ENCODE data around the gene COL13A1.

COL13A1 gene

DNA sequence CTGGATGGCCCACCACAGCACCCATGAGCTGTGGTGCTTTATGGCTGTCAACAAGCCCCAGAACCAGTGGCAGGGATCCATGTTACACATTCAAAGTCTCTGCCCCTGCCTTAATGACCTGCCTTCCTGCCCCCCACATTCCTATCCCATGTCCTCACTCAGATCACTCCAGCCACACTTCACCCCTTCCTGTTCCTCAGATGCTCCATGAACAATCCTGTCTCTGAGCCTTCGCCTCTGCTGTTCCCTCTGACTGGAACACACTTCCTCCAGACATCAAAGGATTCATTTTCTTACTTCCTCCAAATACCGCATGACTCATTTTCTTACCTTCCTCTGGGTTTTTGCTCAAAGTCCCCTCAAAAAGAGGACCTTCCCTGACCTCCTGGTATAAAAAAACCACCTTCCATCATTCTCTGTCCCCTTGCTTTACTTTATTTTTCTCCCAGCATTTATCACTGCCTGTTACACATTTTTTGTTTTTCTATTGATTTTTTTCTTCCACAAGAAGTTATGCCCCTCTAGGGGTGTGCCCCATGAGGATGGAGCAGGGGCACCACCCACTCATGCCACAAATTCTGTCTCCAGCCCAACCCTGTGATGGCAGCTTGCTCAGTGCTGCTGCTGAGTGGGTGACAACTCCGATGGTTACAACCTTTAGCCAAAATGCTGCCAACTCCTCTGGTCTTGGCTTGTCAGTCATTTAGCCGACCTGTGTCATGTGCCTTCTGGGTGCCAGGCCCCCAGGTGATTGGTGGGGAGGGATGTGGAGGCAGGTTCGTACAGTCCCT is 18.2 kb downstream of the COL13A1 start:
- peak; percentile 91 for FAIRE-seq

DNA sequence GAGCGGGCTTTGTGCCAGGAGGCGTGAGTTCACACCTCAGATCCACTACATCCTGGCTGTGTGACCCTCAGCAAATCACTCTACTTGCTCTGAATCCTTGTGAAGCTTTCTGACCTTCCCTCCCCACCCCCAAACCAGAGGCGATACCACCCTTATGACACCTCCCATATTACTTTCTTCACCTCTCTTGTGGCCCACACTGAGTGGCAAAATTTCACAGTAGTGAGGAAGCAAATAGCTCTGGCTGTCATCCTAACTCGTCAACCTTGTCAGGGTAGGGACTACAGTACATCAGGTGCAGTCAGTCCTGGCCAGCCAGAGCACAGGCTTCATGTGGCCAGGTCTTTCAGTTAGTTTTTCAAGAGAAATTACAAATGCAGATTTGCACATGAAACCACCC is 19.1 kb downstream of the COL13A1 start:
- DNase-seq (ENCODE audit: low spot score) = no peak
- peak; percentile 77 for FAIRE-seq

More for the DNA sequence above, 18.2 kb downstream of the COL13A1 start:
- DNase-seq (ENCODE audit: low spot score) = peak; percentile 68

DNA sequence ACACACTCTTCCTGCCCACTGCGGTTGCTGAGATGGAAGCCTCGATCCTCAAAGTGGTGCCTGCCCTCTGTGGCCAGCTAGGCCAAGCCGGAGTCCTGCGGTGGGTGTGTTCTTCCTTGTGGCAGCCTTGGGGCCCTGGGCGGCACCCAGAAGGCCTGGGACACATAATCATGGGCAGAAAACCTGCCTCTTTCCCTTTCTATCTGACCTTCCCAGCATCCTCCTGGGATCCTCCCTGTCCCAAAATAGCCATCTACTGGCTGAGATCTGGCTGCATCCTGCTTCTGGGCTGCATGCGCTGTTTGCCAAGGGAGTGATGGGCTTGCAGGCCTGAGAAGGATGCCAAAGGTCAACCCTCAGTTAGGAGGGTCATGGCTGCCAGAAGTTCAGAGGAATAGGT is 23.9 kb downstream of the COL13A1 start:
- DNase-seq (ENCODE audit: low spot score) (no peak), FAIRE-seq (no peak)

DNA sequence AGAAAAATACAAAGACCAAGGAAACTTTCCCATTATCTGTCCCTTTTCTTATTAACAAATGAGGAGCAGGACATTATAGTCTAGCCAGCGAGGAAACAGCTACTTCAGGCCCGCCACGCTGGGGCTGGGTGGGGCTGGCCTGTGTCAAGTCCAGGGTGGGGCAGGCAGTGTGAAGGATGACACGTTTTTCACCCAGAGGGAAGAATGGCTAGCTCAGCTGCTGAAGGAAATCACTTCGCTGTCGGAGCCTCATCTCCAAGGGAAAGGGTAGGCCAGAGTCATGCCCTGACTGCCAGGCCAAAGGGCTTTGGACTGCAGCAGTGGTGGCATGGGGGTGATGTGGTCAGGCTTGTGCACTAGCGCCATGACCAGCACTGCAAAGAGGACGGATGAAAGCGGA is 24.4 kb downstream of the COL13A1 start:
- DNase-seq (ENCODE audit: low spot score) (no peak), FAIRE-seq (peak; percentile 40)

DNA sequence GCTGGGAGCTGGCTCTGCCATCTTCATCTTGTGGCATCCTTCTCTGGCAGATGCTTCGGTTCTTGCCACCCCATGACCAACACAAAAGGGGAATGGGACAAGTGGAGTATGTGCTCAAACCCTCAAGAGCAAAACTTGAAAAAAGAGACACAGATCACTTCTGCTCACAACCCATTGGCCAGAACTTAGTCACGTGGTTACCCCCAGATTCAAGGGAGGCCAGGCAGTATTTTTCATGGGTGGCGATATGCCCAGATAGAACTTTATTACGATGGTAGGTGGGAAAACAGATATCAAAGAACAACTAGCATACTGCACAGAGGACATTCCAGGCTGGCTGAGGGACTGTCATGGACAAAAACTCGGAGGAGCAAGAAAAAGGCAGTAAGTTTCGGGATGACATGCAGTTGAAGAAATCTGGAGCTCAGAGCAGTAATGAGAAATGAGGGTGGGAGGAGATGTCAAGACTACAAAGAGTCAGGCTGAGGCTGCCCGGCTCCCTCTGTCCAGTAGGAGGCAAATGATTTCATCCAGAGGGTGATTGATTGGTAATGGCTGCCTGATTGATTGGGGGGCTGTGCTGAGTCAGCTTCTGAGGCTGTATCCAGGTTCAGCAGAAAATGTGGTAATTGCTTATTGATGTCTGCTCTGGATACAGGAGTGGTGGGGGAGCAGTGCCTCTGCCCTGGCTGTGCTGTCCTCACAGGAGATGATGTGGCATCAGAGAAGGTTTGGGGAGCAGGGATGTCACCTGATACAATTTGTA is 25.3 kb downstream of the COL13A1 start:
- peak; percentile 20 for FAIRE-seq

DNA sequence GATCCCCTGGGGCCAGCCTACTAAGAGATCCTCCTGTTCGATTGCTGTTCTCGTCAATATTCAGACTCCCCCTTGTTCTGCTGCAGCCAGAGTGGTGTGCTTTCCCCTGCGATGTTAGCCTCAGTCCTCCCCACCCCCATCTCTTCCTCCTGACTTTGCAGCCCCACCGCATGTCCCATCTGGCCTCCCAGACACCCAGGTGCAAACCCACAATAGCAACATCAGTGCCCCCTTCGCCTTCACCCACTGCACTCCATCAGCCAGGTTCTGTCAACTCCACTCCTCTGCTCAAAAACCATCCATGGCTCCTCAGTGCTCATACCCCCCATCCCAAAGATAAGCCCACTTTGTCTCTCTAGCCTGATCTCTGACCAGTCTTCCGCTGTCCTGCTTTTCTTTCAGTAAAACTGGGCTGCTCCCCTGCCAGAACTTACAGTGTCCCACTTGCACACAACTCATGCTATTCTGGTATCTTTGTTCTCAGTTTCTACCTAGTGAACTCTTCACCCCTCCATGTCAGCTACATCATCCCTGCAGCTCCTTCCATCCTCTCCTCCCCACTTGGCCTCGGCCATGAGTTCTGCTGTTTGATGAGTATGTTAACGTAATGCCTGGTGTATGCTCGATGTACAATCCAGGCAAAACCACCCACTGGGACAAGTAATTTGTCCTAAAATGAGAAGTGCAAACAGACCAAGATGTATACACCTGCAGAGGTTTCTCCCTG is 26.6 kb downstream of the COL13A1 start:
- DNase-seq (ENCODE audit: low spot score) (no peak), FAIRE-seq (peak; percentile 79)

More for the DNA sequence above, 25.3 kb downstream of the COL13A1 start:
- DNase-seq (ENCODE audit: low spot score) = no peak

DNA sequence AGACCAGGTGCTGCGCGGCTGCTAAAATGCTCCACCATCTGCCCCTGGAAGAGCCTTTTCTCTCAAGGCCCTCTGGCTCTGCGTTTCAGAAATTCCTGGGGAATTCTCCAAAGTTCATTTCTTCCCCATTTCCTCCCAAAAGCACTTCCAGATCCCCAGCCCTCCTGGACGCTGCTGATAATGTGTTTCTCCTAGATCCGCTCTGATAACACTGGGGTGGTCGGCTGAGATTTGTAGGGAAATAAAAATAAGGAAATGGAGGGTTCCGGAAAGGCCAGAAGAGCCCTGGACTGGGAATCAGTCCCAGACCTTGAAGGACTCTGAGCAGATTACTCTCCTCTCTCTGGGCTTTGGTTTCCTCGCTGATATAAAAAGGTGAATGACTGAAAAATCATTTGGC is 28.1 kb downstream of the COL13A1 start:
- FAIRE-seq (no peak), DNase-seq (ENCODE audit: low spot score) (no peak)

DNA sequence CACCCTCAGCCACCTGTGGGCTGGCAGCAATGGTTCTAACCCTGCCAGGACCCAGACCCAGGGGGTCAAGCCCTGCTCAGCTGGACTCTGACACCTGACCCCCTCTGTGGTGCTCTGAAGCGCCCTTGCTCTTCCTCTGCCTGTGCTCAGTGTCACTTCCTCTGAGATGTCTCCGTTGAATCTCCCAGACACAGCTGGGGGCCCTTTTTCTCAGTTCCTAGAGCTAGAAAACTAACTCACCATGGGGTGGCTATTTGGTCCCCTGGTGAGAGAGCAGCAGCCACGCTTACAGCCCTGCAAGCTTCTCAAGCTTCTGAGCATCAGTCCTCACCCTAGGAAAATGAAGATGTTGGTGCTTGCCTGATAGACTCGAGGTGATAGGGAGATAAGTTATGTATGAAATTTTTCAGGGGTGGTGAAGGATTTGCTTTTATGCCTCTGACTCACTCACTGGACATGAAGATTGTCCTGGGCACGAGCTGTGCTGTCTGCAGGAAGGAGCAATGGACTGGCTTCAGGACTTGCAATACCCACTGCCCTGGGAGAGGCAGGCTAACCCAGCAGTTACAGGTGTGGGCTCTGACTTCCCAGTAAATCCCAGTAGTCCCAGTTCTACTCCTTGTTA is 29.6 kb downstream of the COL13A1 start:
- FAIRE-seq (peak; percentile 87), DNase-seq (ENCODE audit: low spot score) (no peak)

DNA sequence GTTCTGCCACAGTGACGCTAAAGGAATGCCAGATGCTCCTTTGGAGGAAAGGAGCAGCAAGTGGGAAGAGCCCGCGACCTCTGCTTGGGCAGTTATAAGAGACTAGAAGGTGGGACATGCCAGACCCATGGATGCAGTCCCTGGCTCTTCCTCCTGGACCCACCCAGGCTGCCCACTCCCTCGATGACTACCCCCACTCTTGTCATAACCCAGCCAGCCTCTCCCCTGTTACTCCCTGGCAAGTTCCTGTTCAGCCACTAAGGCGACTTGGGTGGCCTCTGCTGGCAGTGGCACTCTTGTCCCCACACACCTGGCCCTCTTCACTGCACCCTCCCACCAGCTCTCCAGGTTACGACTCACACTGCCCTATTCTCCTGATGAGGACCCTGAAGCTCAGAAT is 33.5 kb downstream of the COL13A1 start:
- DNase-seq (ENCODE audit: low spot score) (no peak), FAIRE-seq (no peak)

DNA sequence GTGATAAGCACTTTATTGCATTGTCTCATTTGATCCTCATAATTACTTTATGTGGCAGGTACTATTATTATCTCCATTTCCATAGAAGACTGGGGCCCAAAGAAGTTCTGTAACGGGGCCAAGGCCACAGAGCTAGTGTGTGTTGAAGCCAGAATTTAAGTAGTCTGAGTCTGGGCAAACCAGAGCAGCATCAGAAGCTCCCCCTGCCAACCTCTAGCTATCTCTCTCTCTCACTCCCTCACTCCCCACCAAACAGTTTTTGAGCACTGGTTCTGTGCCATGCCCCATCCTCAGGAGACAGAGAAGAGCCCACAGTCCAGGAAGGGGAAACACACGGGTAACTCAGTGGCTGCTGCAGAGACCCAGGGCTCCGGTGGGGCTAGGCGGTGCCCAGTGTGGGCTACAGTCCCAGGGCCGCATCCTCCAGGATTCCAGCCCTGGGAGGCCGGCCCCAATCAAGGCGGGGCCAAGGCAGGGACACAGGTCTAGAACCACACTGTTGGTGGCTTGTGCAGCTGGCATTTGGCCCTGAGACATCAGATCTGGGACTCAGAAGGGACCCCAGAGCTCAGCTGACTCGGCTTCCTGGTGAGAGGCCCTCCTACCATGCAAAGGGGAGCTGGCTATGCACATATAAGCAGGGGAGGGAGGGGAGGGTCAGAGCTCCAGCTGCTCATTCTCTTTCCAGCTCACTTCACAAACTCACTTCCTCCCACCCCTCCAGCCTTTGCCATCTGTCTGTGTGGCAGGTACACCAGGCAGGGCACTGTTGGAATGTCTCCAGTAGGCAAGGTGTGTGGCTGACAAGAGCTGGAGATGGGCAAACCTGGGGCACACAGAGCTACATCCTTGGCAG is 34.4 kb downstream of the COL13A1 start:
- DNase-seq (ENCODE audit: low spot score) = no peak
- no peak for FAIRE-seq

DNA sequence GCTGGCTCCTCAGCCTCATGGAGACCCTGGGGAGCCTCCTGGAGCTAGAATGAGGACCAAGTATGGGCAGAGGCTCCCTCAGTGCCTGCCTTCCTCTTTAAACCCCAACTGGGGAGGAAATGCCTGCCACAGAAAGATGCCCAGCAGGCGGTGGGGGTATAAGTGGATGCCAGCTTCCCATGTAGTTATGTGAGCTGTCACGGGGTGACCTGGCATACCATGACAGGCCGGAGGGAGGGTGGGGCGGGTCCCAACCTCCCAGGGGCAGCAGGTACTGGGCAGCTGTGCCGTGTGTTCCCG is 35.0 kb downstream of the COL13A1 start:
- DNase-seq (ENCODE audit: low spot score) (no peak), FAIRE-seq (no peak)

DNA sequence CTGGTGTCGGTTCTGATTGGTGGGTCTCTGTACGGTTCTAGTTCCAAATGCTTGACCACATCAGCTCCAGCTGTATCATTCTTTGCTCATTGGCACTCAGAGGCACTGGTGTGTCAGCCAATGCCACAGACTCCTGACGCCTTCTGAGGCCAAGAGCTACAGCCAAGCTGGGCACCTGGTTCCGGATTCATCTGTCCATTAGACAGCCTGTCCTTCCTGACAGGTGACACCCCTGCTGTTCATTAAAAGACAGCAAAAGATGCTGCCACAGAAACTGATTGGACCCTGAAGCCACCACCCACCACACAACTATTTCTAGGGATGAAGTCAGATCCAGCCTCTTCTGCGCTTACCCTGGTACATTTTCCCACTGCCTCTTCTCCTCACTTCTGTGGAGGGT is 35.6 kb downstream of the COL13A1 start:
- no peak for FAIRE-seq
- DNase-seq (ENCODE audit: low spot score) = no peak

DNA sequence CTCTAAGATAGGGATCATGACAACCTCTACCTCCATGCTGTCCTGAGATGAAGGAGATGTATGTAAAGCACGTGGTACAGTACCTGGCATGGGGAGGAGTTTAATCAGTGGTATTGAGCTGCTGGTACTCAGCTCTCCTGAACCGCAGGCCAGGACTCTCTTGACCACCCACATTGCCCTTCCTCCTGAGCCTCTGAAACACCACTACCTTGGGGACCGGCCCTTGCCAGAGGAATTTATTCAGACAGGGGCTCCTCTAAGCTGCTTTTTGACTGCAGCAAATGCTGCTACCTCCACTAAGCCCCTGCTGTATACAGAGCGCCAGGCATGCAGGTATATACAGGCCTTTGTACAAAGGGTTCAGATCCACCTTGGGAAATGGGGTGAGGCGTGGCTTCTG is 36.7 kb downstream of the COL13A1 start:
- FAIRE-seq = no peak
- DNase-seq (ENCODE audit: low spot score) = no peak

DNA sequence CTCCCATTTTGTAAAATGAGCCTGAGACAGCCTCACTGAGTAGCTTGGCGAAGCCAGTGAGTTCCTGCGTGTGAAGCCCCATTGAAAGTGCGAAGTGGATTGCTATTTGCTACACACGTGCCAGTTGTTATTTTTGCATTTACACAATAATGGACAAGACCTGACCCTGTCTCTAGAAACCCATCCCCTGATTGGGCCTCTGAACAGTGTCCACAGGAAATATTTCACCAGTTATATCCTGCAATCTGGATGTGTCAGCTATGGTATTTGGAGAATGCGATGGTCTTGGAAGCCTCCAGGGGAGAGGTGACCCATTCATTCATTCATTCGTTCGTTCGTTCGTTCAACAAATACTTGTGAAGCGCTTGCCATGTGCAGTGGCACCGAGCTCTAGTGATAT is 37.1 kb downstream of the COL13A1 start:
- DNase-seq (ENCODE audit: low spot score) = no peak
- FAIRE-seq = no peak

DNA sequence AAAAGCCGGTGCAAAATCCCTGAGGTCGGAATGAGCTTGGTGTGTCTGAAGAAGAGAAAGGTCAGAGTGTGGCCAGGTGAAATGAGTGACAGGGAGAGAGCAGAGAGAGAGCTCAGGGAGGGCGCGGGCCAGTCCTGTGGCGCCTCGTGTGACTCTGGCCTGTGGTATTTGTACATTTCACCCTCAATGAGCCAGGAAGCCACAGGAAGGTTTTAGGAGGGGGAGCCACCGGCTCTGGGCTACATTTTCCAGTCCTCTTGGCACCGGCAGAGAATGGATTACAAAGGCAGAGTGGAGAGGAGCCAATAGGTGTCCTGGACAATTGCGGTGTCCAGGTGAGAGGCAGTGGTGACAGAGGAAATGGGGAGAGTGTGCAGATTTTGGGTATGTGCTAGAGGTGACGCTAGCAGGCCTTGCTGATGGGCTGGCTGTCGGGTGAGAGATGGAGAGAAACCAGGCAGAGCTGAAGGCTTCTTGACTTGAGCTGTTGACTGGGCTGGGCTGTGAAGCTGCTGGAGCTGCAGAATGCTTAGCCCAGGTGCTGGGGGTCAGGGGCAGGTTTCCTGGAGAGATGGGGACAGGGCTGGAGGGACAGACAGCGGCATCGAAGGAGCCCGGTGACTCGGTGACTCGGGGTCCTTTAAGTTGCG is 38.1 kb downstream of the COL13A1 start:
- DNase-seq (ENCODE audit: low spot score) = peak; percentile 83
- peak; percentile 69 for FAIRE-seq

DNA sequence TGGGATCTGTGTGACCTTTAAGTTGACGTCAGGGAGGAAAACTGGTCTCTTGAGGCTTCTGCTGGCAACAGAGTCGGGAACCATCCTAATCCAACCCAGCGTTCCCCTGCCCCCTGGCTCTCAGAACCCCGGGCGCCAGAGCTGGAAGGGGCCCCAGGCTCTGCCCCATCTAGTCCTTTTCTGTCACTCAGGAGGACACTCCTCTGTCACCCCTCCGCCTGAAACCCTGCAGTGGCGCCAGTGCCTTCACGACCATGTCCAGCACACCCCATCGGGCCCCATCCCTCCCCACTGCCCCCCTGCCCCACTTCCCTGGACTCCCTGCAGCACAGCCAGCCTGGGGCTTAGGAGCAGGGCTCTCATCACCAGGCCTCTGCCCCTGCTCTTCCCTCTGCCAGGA is 39.1 kb downstream of the COL13A1 start:
- FAIRE-seq (no peak), DNase-seq (ENCODE audit: low spot score) (no peak)

DNA sequence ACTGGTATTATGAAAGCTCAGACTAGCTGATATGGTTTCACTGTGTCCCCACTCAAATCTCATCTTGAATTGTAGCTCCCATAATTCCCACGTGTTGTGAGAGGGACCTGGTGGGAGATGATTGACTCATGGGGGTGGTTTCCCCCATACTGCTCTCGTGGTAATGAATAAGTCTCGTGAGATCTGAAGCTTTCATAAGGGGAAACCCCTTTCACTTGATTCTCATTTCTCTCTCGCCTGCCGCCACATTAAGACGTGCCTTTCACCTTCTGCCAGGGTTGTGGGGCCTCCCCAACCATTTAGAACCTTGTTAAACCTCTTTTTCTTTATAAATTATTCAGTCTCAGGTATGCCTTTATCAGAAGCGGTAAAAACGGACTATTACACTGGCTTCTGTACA is 40.3 kb downstream of the COL13A1 start:
- DNase-seq (ENCODE audit: low spot score) (no peak), FAIRE-seq (no peak)

DNA sequence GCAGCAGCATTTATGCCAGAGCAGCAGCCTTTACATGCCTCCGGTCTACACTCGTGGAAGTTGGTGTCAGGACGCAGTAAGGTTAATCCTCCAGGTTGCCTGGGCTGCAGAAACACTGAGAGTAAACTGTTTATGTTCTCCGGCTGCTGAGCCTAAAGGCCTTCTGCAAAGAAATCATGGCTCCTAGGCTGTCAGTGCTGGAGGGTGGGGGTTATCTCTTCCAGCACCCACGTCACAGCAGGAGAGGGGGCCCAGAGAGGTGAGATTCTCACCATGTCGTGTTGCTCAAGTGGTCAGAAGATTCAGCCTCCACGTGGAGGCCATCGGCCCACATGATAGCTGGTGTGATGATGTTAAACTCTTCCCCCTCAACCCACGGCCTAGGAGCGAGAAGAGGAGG is 41.2 kb downstream of the COL13A1 start:
- no peak for FAIRE-seq
- DNase-seq (ENCODE audit: low spot score) = no peak

DNA sequence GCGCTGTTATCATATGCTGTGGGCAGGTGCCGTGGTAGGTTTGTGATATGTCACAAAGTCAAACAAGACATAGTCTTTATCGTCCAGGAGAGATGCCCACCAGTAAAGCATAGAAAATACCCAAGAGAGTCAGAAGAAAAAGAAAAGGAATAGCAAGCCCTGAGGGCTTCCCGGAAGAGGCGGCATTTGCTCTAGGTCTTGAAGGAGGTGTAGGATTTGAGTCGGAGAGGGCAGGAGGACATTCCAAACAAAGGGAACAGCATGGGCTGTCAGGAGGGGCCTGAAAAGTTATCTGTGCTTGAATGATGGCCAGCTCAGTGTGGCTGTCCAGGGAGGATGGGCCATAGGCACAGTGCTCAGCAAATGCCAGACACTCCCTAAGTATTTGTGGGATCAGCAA is 42.2 kb downstream of the COL13A1 start:
- FAIRE-seq (peak; percentile 65), DNase-seq (ENCODE audit: low spot score) (no peak)

DNA sequence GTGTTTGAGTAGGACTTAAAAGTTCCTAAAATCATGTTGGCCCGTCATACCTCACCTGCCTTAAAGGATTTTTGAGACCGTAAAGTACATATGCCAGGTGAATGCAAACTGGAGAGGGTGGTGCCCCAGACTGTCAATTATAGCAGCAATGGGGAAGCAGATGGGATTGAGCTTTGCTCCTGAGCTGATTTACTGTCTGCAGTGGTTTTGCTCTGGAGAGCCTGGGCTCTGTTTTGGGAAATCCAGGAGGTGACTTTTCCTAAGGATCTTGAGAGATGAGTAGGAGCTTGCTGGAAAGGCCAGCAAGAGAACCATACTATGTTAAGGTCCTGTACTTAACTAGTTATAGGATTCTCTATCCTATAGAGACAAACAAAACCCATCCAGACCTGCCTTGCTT is 43.0 kb downstream of the COL13A1 start:
- DNase-seq (ENCODE audit: low spot score) = no peak
- FAIRE-seq = no peak
